Measurements from ENCODE around the gene IGLL5.

DNA sequence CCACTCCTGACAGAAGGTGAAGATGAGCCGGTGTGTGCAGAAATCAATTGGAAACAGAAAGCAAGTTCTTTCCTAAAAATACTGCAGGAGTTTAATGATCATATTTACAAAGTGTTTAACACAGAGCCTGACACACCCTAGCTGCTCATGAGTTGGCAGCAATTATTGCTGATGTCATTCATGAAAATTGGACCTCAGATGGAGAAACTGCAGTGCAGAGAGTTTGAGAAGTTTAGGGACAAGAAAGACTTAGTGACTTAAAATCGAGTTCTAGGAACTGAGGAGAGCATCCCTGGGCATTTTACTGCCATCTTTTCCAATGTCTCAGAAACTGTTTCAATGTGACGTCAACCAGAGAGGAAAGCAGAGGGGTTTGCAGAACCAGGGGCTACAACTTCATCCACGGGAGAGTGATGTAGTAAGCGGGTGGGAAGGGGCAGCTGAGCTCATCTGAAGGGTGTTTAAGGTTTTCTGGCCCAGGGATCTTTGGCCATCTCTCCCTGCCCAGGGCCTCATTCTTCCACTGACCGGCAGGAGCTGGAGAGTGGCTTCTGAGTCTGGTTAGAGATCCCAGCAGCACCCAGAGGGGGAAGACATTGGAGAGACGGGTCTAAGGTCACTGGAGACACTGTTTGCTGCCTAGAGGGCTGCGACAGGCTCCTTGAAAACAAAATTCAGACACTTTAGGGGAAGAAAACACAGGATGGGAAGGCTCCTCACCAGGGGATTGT is 21.1 kb upstream of the IGLL5 start:
- TF ChIP-seq CTCF (IDR thresholded peaks at IDR 0.05) (no peak), POLR2A (IDR thresholded peaks at IDR 0.05) (no peak)

Data from uterus (tissue), 2 donors.